GM23338 (cell line): Measurements from ENCODE around the gene SBF2. TPM values are rescaled to one million over a fixed set of nuclear protein-coding genes. Genes with fewer than 3 reads are reported as not detected.

Experiments used
- ATAC-seq: fragments of 200-7000 bp; cut with Tn5 transposase; 3 replicates; pipeline ENCODE4 v1.9.1; 2020
- DNase-seq: peaks from one replicate; pipeline ENCODE4 v3.0.0-alpha.2; 2015; ENCODE audit warnings: low spot score
- H2AFZ ChIP-seq: fragments of 200-600 bp; sonication (generic); 2 replicates; pipeline ENCODE4 v1.8.0; 2016; ENCODE audit warnings: antibody characterized with exemption, mild to moderate bottlenecking, moderate library complexity
- H3F3A ChIP-seq: fragments of 200-600 bp; sonication (generic); replicated peaks from 2 replicates; pipeline ENCODE4 v1.8.0; 2017; ENCODE audit warnings: antibody characterized with exemption, mixed run types, low read depth
- H3K27ac ChIP-seq: fragments of 200-600 bp; sonication (generic); 2 replicates; pipeline ENCODE4 v1.6.1; 2016; ENCODE audit warnings: low read depth
- H3K27me3 ChIP-seq: fragments of 200-600 bp; sonication (generic); 2 replicates; pipeline ENCODE4 v1.8.0; 2016; ENCODE audit warnings: mild to moderate bottlenecking, mixed run types, moderate library complexity; ENCODE audit not compliant: insufficient read depth
- H3K36me3 ChIP-seq: fragments of 200-600 bp; sonication (generic); 2 replicates; pipeline ENCODE4 v1.8.0; 2016; ENCODE audit warnings: mild to moderate bottlenecking; ENCODE audit not compliant: insufficient read depth
- H3K4me1 ChIP-seq: fragments of 200-600 bp; sonication (generic); 2 replicates; pipeline ENCODE4 v1.8.0; 2016; ENCODE audit warnings: mild to moderate bottlenecking, moderate library complexity; ENCODE audit not compliant: insufficient read depth
- H3K4me2 ChIP-seq: fragments of 200-600 bp; sonication (generic); 2 replicates; pipeline ENCODE4 v1.7.1; 2017; ENCODE audit warnings: mixed run types
- H3K4me3 ChIP-seq: fragments of 200-600 bp; sonication (generic); 2 replicates; pipeline ENCODE4 v1.6.1; 2016; ENCODE audit warnings: mixed run types
- H3K79me2 ChIP-seq: fragments of 200-600 bp; sonication (generic); replicated peaks from 2 replicates; pipeline ENCODE4 v1.8.0; 2017; ENCODE audit warnings: mild to moderate bottlenecking; ENCODE audit not compliant: insufficient read depth
- H3K9me2 ChIP-seq: fragments of 200-600 bp; sonication (generic); 2 replicates; pipeline ENCODE4 v1.8.0; 2017; ENCODE audit not compliant: insufficient read depth
- H4K20me1 ChIP-seq: fragments of 200-600 bp; sonication (generic); replicated peaks from 2 replicates; pipeline ENCODE4 v1.8.0; 2017; ENCODE audit warnings: mild to moderate bottlenecking; ENCODE audit not compliant: insufficient read depth
- H3K27ac Mint-ChIP-seq: 2 replicates; pipeline ENCODE4 v1.8.0; 2020; ENCODE audit warnings: inconsistent platforms, mild to moderate bottlenecking, moderate library complexity, mixed read lengths
- H3K27me3 Mint-ChIP-seq: 3 replicates; pipeline ENCODE4 v1.8.0; 2022; ENCODE audit warnings: low read depth, mild to moderate bottlenecking, moderate library complexity, mixed read lengths, inconsistent platforms; ENCODE audit not compliant: insufficient read depth, poor library complexity
- H3K36me3 Mint-ChIP-seq: 3 replicates; pipeline ENCODE4 v1.8.0; 2021; ENCODE audit warnings: low read depth, mild to moderate bottlenecking, inconsistent platforms, moderate library complexity, mixed read lengths
- H3K4me1 Mint-ChIP-seq: 3 replicates; pipeline ENCODE4 v1.8.0; 2020; ENCODE audit warnings: mild to moderate bottlenecking, inconsistent platforms, mixed read lengths
- H3K4me3 Mint-ChIP-seq: 3 replicates; pipeline ENCODE4 v1.8.0; 2021; ENCODE audit warnings: moderate library complexity, mild to moderate bottlenecking, inconsistent platforms, mixed read lengths
- H3K9me3 Mint-ChIP-seq: 3 replicates; pipeline ENCODE4 v1.8.0; 2020; ENCODE audit warnings: moderate library complexity, mild to moderate bottlenecking, inconsistent platforms, mixed read lengths
- CREB1 ChIP-seq: fragments of 250-450 bp; sonication (Bioruptor Pico); IDR thresholded peaks from 2 replicates; pipeline ENCODE4 v1.5.0; 2020; ENCODE audit warnings: low read depth, mild to moderate bottlenecking, moderate library complexity
- EZH2 ChIP-seq: fragments of 200-600 bp; sonication (generic); IDR thresholded peaks from one replicate; pipeline ENCODE4 v1.8.0; 2017; ENCODE audit warnings: antibody characterized with exemption, mild to moderate bottlenecking, low read depth; ENCODE audit not compliant: unreplicated experiment
- EZH2phosphoT487 ChIP-seq: fragments of 200-600 bp; sonication (generic); IDR thresholded peaks from one replicate; pipeline ENCODE4 v1.8.1; 2018; ENCODE audit warnings: antibody characterized with exemption; ENCODE audit not compliant: unreplicated experiment
- JUNB ChIP-seq: IDR thresholded peaks from one replicate; pipeline ENCODE4 v1.6.1; 2016; ENCODE audit warnings: antibody characterized with exemption; ENCODE audit not compliant: unreplicated experiment
- NANOG ChIP-seq: IDR thresholded peaks from 2 replicates; pipeline ENCODE4 v1.6.1; 2016; ENCODE audit warnings: antibody characterized with exemption, borderline replicate concordance
- POLR2AphosphoS5 ChIP-seq: IDR thresholded peaks from 2 replicates; pipeline ENCODE4 v1.6.1; 2016; ENCODE audit warnings: antibody characterized with exemption, low read depth
- STAT1 ChIP-seq: IDR thresholded peaks from one replicate; pipeline ENCODE4 v1.6.1; 2016; ENCODE audit warnings: antibody characterized with exemption; ENCODE audit not compliant: unreplicated experiment
- ZNF114 ChIP-seq: fragments of 250-450 bp; sonication (Bioruptor Pico); IDR thresholded peaks from 2 replicates; pipeline ENCODE4 v1.5.0; 2020; ENCODE audit warnings: mild to moderate bottlenecking, moderate library complexity
- ZNF331 ChIP-seq: fragments of 250-450 bp; sonication (Bioruptor Pico); IDR thresholded peaks from 2 replicates; pipeline ENCODE4 v1.5.0; 2020; ENCODE audit warnings: low read depth, mild to moderate bottlenecking, moderate library complexity
- polyA plus RNA-seq: library from polyadenylated mRNA; unstranded; fragments of >200 nt; fragmentation: Nextera tagmentation; extraction: Ambion mirVana; gene quantifications from 2 replicates; pipeline ENCODE4 v1.2.1, GENCODE V29; 2016
- total RNA-seq: library from RNA; depleted of rRNA; stranded (reverse); fragments of >200 nt; shearing (Covaris generic); gene quantifications from 2 replicates; pipeline ENCODE4 v1.2.3, GENCODE V29; 2014
- TF ChIP-seq, protein P1 (sequence below), 2 experiments: fragments of 200-600 bp in 1 of 2; sonication (generic) in 1 of 2; conservative IDR thresholded peaks; 2 replicates each; pipeline versions ENCODE4 v1.5.1 to v1.6.1; 2016 to 2017; ENCODE audit warnings: antibody characterized with exemption in 2 of 2, low read depth in 2 of 2, mild to moderate bottlenecking in 2 of 2, moderate library complexity in 1 of 2
- TF ChIP-seq, protein P2 (sequence below): IDR thresholded peaks from one replicate; pipeline ENCODE4 v1.6.1; 2018; ENCODE audit warnings: antibody characterized with exemption; ENCODE audit not compliant: unreplicated experiment
- TF ChIP-seq, protein P3 (sequence below): fragments of 250-450 bp; sonication (Bioruptor Pico); IDR thresholded peaks from 2 replicates; pipeline ENCODE4 v1.5.0; 2020; ENCODE audit warnings: mild to moderate bottlenecking, moderate library complexity
- TF ChIP-seq, protein P4 (sequence below): IDR thresholded peaks from 2 replicates; pipeline ENCODE4 v1.6.1; 2016; ENCODE audit warnings: antibody characterized with exemption

Gene SBF2
- total and polyA plus RNA-seq, 2 experiments from 2014 or later, result 25.6 to 53.5 TPM

DNA sequence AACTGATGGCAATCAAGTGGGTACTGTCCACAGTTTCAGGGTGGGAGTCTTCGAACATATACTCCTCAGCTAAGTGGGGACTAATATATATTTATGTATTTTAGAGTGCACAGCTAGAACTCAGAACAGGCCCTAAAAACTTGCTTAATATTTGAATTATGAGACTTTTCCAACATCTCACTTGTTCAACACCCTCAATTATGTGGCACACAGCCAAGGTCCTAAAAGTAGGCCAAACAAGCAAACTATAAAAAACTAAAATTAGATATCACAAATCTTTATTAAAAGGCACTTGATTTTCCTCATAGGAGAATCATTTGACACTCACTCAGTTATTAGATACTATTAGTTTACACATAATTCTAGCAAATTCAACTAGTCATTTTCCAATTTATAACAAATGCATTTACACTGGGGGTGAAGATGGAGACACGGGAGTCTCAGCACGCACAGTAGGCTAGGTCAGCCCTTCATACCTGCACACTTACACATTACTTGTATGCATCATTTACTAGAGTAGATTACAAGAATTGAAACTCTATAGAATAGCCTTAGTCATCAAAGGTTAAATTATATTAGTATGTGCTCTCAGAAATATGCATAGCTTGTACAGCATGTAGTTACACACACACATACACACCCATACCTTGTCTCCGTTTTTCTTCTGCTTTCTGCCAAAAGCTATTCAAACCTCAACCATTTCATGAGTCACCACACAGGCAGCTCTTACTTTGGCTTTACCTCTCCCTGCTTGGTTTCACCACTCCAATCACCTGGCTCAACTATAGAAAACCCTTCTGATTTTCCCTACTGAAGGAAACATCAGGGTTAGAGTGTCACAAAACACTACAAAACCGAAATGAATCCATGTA, 171.5 kb downstream of the SBF2 start:
- peaks cover 5% of the 10 kb centered on the region; the same call in 1 of the 3 replicates for H3K36me3 Mint-ChIP-seq
- peaks cover 14% of the 10 kb centered on the region for H3K4me1 Mint-ChIP-seq
- Histone ChIP-seq H3F3A (no peaks in the 10 kb centered on the region), H3K79me2 (no peaks in the 10 kb centered on the region), H3K36me3 (no peaks in the 10 kb centered on the region), H2AFZ (no peak overlapping the region), H3K4me1 (no peaks in the 10 kb centered on the region), H3K4me3 (no peak overlapping the region), H3K4me2 (no peak overlapping the region), H3K27ac (peak overlapping the region; percentile 18; the same call in 1 of the 2 replicates), H3K9me2 (no peaks in the 10 kb centered on the region), H3K27me3 (no peaks in the 10 kb centered on the region), H4K20me1 (no peaks in the 10 kb centered on the region; the same call in 1 of the 2 replicates)
- ATAC-seq (peak; percentile 41), DNase-seq (peak; percentile 5)
- H3K27ac Mint-ChIP-seq, result no peak overlapping the region
- TF ChIP-seq POLR2AphosphoS5, result no peak
- TF ChIP-seq NANOG, result no peak
- TF ChIP-seq, protein P1, sequence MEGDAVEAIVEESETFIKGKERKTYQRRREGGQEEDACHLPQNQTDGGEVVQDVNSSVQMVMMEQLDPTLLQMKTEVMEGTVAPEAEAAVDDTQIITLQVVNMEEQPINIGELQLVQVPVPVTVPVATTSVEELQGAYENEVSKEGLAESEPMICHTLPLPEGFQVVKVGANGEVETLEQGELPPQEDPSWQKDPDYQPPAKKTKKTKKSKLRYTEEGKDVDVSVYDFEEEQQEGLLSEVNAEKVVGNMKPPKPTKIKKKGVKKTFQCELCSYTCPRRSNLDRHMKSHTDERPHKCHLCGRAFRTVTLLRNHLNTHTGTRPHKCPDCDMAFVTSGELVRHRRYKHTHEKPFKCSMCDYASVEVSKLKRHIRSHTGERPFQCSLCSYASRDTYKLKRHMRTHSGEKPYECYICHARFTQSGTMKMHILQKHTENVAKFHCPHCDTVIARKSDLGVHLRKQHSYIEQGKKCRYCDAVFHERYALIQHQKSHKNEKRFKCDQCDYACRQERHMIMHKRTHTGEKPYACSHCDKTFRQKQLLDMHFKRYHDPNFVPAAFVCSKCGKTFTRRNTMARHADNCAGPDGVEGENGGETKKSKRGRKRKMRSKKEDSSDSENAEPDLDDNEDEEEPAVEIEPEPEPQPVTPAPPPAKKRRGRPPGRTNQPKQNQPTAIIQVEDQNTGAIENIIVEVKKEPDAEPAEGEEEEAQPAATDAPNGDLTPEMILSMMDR (conservative IDR thresholded peaks at IDR 0.05; ENCODE audit: low read depth in 2 of 2), result no peak
- no peak for TF ChIP-seq JUNB
- no peak for TF ChIP-seq ZNF114
- TF ChIP-seq, protein P2, sequence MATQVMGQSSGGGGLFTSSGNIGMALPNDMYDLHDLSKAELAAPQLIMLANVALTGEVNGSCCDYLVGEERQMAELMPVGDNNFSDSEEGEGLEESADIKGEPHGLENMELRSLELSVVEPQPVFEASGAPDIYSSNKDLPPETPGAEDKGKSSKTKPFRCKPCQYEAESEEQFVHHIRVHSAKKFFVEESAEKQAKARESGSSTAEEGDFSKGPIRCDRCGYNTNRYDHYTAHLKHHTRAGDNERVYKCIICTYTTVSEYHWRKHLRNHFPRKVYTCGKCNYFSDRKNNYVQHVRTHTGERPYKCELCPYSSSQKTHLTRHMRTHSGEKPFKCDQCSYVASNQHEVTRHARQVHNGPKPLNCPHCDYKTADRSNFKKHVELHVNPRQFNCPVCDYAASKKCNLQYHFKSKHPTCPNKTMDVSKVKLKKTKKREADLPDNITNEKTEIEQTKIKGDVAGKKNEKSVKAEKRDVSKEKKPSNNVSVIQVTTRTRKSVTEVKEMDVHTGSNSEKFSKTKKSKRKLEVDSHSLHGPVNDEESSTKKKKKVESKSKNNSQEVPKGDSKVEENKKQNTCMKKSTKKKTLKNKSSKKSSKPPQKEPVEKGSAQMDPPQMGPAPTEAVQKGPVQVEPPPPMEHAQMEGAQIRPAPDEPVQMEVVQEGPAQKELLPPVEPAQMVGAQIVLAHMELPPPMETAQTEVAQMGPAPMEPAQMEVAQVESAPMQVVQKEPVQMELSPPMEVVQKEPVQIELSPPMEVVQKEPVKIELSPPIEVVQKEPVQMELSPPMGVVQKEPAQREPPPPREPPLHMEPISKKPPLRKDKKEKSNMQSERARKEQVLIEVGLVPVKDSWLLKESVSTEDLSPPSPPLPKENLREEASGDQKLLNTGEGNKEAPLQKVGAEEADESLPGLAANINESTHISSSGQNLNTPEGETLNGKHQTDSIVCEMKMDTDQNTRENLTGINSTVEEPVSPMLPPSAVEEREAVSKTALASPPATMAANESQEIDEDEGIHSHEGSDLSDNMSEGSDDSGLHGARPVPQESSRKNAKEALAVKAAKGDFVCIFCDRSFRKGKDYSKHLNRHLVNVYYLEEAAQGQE, result no peak
- no peak for TF ChIP-seq EZH2
- TF ChIP-seq ZNF331, result no peak
- no peak for TF ChIP-seq EZH2phosphoT487
- TF ChIP-seq, protein P3, sequence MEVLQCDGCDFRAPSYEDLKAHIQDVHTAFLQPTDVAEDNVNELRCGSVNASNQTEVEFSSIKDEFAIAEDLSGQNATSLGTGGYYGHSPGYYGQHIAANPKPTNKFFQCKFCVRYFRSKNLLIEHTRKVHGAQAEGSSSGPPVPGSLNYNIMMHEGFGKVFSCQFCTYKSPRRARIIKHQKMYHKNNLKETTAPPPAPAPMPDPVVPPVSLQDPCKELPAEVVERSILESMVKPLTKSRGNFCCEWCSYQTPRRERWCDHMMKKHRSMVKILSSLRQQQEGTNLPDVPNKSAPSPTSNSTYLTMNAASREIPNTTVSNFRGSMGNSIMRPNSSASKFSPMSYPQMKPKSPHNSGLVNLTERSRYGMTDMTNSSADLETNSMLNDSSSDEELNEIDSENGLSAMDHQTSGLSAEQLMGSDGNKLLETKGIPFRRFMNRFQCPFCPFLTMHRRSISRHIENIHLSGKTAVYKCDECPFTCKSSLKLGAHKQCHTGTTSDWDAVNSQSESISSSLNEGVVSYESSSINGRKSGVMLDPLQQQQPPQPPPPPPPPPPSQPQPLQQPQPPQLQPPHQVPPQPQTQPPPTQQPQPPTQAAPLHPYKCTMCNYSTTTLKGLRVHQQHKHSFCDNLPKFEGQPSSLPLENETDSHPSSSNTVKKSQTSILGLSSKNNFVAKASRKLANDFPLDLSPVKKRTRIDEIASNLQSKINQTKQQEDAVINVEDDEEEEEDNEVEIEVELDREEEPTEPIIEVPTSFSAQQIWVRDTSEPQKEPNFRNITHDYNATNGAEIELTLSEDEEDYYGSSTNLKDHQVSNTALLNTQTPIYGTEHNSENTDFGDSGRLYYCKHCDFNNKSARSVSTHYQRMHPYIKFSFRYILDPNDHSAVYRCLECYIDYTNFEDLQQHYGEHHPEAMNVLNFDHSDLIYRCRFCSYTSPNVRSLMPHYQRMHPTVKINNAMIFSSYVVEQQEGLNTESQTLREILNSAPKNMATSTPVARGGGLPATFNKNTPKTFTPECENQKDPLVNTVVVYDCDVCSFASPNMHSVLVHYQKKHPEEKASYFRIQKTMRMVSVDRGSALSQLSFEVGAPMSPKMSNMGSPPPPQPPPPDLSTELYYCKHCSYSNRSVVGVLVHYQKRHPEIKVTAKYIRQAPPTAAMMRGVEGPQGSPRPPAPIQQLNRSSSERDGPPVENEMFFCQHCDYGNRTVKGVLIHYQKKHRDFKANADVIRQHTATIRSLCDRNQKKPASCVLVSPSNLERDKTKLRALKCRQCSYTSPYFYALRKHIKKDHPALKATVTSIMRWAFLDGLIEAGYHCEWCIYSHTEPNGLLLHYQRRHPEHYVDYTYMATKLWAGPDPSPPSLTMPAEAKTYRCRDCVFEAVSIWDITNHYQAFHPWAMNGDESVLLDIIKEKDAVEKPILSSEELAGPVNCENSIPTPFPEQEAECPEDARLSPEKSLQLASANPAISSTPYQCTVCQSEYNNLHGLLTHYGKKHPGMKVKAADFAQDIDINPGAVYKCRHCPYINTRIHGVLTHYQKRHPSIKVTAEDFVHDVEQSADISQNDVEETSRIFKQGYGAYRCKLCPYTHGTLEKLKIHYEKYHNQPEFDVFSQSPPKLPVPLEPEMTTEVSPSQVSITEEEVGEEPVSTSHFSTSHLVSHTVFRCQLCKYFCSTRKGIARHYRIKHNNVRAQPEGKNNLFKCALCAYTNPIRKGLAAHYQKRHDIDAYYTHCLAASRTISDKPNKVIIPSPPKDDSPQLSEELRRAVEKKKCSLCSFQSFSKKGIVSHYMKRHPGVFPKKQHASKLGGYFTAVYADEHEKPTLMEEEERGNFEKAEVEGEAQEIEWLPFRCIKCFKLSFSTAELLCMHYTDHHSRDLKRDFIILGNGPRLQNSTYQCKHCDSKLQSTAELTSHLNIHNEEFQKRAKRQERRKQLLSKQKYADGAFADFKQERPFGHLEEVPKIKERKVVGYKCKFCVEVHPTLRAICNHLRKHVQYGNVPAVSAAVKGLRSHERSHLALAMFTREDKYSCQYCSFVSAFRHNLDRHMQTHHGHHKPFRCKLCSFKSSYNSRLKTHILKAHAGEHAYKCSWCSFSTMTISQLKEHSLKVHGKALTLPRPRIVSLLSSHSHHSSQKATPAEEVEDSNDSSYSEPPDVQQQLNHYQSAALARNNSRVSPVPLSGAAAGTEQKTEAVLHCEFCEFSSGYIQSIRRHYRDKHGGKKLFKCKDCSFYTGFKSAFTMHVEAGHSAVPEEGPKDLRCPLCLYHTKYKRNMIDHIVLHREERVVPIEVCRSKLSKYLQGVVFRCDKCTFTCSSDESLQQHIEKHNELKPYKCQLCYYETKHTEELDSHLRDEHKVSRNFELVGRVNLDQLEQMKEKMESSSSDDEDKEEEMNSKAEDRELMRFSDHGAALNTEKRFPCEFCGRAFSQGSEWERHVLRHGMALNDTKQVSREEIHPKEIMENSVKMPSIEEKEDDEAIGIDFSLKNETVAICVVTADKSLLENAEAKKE, result no peak
- TF ChIP-seq, protein P4, sequence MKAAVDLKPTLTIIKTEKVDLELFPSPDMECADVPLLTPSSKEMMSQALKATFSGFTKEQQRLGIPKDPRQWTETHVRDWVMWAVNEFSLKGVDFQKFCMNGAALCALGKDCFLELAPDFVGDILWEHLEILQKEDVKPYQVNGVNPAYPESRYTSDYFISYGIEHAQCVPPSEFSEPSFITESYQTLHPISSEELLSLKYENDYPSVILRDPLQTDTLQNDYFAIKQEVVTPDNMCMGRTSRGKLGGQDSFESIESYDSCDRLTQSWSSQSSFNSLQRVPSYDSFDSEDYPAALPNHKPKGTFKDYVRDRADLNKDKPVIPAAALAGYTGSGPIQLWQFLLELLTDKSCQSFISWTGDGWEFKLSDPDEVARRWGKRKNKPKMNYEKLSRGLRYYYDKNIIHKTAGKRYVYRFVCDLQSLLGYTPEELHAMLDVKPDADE, result no peak
- no peak for TF ChIP-seq STAT1
- no peak for TF ChIP-seq CREB1
- H3K9me3 Mint-ChIP-seq, result no peaks in the 10 kb centered on the region; the same call in 2 of the 3 replicates
- H3K27me3 Mint-ChIP-seq, result no peaks in the 10 kb centered on the region
- no peak overlapping the region for H3K4me3 Mint-ChIP-seq
